ENCODE measurements around the gene BAD. TPM values are rescaled to one million over a fixed set of nuclear protein-coding genes. Genes with fewer than 3 reads are reported as not detected.
A peak's percentile ranks its signal among the peaks of the same experiment; 100 is the strongest.

Gene BAD
- total RNA-seq, 1 donor from 2014 or later = 19.0 TPM

GRCh38 chr11:64291752-64292459 is 7.4 kb upstream of the BAD start:
- Histone ChIP-seq H3K27me3 (peaks cover 85% of the 10 kb centered on the region), H3K27ac (no peak overlapping the region)
- H3K9me3 Mint-ChIP-seq = peaks cover 2% of the 10 kb centered on the region

GRCh38 chr11:64291262-64291751 is 6.8 kb upstream of the BAD start, which contains the start of gene KCNK4:
Gene KCNK4 (plus strand): TSS chr11:64291302. CDS start chr11:64293019, 1,717 bp downstream.
- DNase-seq (ENCODE audit: low spot score) = peak; percentile 42
- H3K4me1 ChIP-seq = peaks cover 10% of the 10 kb centered on the region
- peaks cover 79% of the 10 kb centered on the region for H3K27me3 ChIP-seq
- TF ChIP-seq CTCF (IDR thresholded peaks at IDR 0.05) (no peak), EZH2 (IDR thresholded peaks at IDR 0.05) (peak; percentile 90), EZH2phosphoT487 (IDR thresholded peaks at IDR 0.05) (peak; percentile 92)
- no peak within 1 kb of the TSS for H3K27ac ChIP-seq
- Mint-ChIP-seq H3K4me3 (peak within 1 kb of the TSS; percentile 80), H3K9me3 (peaks cover 2% of the 10 kb centered on the region), H3K27ac (no peak within 1 kb of the TSS), H3K4me1 (peaks cover 15% of the 10 kb centered on the region), H3K36me3 (peaks cover 4% of the 10 kb centered on the region), H3K27me3 (ENCODE audit: insufficient read depth, low read depth) (peaks cover 61% of the 10 kb centered on the region)
- H3K9me3 ChIP-seq (ENCODE audit: low read depth) = no peaks in the 10 kb centered on the region
- H3F3A ChIP-seq (ENCODE audit: low read depth) = no peaks in the 10 kb centered on the region
- H3K4me3 ChIP-seq = peak within 1 kb of the TSS; percentile 44
- H2AFZ ChIP-seq (replicated peaks) = no peak within 1 kb of the TSS
- H3K4me2 ChIP-seq = peak within 1 kb of the TSS; percentile 85
- H3K9ac ChIP-seq = no peak within 1 kb of the TSS
- no peaks in the 10 kb centered on the region for H3K36me3 ChIP-seq
- H3K79me2 ChIP-seq (ENCODE audit: low read depth) = no peaks in the 10 kb centered on the region
- H4K20me1 ChIP-seq (ENCODE audit: low read depth) = peaks cover 31% of the 10 kb centered on the region

More at GRCh38 chr11:64291752-64292459, 7.4 kb upstream of the BAD start:
- Histone ChIP-seq H3K9me3 (ENCODE audit: low read depth) (no peaks in the 10 kb centered on the region), H3K36me3 (no peaks in the 10 kb centered on the region), H2AFZ (replicated peaks) (no peak overlapping the region), H3K79me2 (ENCODE audit: low read depth) (no peaks in the 10 kb centered on the region), H3K9ac (no peak overlapping the region), H4K20me1 (ENCODE audit: low read depth) (peaks cover 31% of the 10 kb centered on the region), H3F3A (ENCODE audit: low read depth) (no peaks in the 10 kb centered on the region), H3K4me2 (peak overlapping the region; percentile 85), H3K4me1 (peaks cover 9% of the 10 kb centered on the region), H3K4me3 (peak overlapping the region; percentile 44)
- TF ChIP-seq EZH2phosphoT487 (IDR thresholded peaks at IDR 0.05) = peak; percentile 83
- TF ChIP-seq CTCF (IDR thresholded peaks at IDR 0.05) = no peak
- peak; percentile 92 for TF ChIP-seq EZH2 (IDR thresholded peaks at IDR 0.05)
- no peak overlapping the region for H3K4me3 Mint-ChIP-seq
- H3K27ac Mint-ChIP-seq = no peak overlapping the region
- H3K4me1 Mint-ChIP-seq = peaks cover 9% of the 10 kb centered on the region
- peaks cover 62% of the 10 kb centered on the region for H3K27me3 Mint-ChIP-seq (ENCODE audit: insufficient read depth, low read depth)
- DNase-seq (ENCODE audit: low spot score) = no peak
- H3K36me3 Mint-ChIP-seq = peaks cover 4% of the 10 kb centered on the region

GRCh38 chr11:64290352-64291261 is 6.1 kb upstream of the BAD start:
- no peak for TF ChIP-seq EZH2phosphoT487 (IDR thresholded peaks at IDR 0.05)
- no peak overlapping the region for H2AFZ ChIP-seq (replicated peaks)
- H4K20me1 ChIP-seq (ENCODE audit: low read depth) = peaks cover 31% of the 10 kb centered on the region
- Mint-ChIP-seq H3K4me1 (peaks cover 17% of the 10 kb centered on the region), H3K27me3 (ENCODE audit: insufficient read depth, low read depth) (peaks cover 55% of the 10 kb centered on the region), H3K4me3 (peak overlapping the region; percentile 80), H3K36me3 (peaks cover 4% of the 10 kb centered on the region), H3K27ac (no peak overlapping the region), H3K9me3 (peaks cover 2% of the 10 kb centered on the region)
- H3K4me2 ChIP-seq = peak overlapping the region; percentile 85
- H3K27me3 ChIP-seq = peaks cover 72% of the 10 kb centered on the region
- H3K79me2 ChIP-seq (ENCODE audit: low read depth) = no peaks in the 10 kb centered on the region
- peaks cover 14% of the 10 kb centered on the region for H3K4me1 ChIP-seq
- no peak overlapping the region for H3K9ac ChIP-seq
- no peak overlapping the region for H3K4me3 ChIP-seq
- no peak overlapping the region for H3K27ac ChIP-seq
- DNase-seq (ENCODE audit: low spot score) = no peak
- no peaks in the 10 kb centered on the region for H3K9me3 ChIP-seq (ENCODE audit: low read depth)
- no peaks in the 10 kb centered on the region for H3K36me3 ChIP-seq
- H3F3A ChIP-seq (ENCODE audit: low read depth) = no peaks in the 10 kb centered on the region
